Stomach smooth muscle (tissue), 2 donors: ENCODE results near the gene BMPR2.

ENCODE experiments used
- H3K27ac ChIP-seq: one replicate; pipeline ENCODE4 v1.7.0; 2013; ENCODE audit warnings: mild to moderate bottlenecking, low read length, inconsistent platforms
- H3K27me3 ChIP-seq, 2 donors: one replicate each; pipeline ENCODE4 v1.7.0; 2013; ENCODE audit warnings: low read length in 2 of 2; ENCODE audit not compliant: insufficient read depth in 2 of 2, control insufficient read depth in 1 of 2
- H3K36me3 ChIP-seq, 2 donors: one replicate each; pipeline ENCODE4 v1.7.0; 2013; ENCODE audit warnings: low read length in 2 of 2; ENCODE audit not compliant: control insufficient read depth in 2 of 2, insufficient read depth in 2 of 2
- H3K4me1 ChIP-seq: one replicate; pipeline ENCODE4 v1.7.0; 2013; ENCODE audit warnings: low read length; ENCODE audit not compliant: control insufficient read depth, insufficient read depth
- H3K4me3 ChIP-seq, 2 donors: one replicate each; pipeline ENCODE4 v1.7.0; 2013; ENCODE audit warnings: low read length in 2 of 2
- H3K9ac ChIP-seq, 2 donors: one replicate each; pipeline ENCODE4 v1.7.0; 2013; ENCODE audit warnings: low read length in 2 of 2, mild to moderate bottlenecking in 1 of 2
- H3K9me3 ChIP-seq, 2 donors: one replicate each; pipeline ENCODE4 v1.7.0; 2013; ENCODE audit warnings: low read length in 2 of 2; ENCODE audit not compliant: control insufficient read depth in 2 of 2
- donor health status: healthy.
- donor health status: Pancreatic carcinoma.

Gene BMPR2

DNA sequence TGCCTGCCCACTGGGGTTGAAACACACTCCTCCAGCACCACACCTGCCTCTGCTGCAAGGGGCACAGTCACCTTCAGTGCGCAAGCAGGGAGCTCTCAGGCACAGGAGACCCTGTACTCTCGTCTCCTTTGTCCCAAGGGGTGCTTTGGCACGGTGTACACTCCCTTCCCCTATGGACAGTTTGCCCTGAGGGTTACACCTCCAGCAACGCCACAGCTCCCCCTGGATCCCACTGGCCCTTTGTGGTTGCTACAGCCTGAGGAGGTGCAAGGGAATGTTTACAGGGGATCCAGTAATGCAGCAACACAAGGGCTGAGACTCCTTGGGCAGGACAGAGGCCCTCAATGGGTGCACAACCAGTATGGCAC, 213.4 kb downstream of the BMPR2 start:
- Histone ChIP-seq H3K9ac (no peak overlapping the region), H3K9me3 (no peaks in the 10 kb centered on the region), H3K27ac (no peak overlapping the region)

DNA sequence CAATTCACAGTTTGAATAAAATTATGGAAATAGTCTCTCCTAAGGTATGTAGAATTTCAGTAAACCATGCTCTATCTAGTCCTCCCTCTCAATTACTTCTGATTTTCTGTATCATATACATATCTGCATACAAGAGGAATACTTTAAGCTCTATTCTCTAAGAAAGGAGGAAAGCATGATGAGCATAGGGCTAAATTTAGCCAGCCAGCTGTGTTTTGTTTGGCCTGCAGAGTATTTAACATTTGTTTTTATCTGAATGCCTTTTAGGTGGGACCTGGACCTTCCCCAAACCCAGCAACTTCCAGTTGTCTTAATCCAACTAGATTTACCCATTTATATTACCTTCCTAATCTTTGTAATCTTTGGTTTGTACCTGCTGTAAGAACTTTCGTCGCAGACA, 216.4 kb downstream of the BMPR2 start:
- Histone ChIP-seq H3K36me3 (no peaks in the 10 kb centered on the region), H3K9me3 (no peaks in the 10 kb centered on the region), H3K4me1 (peaks cover 9% of the 10 kb centered on the region), H3K27ac (no peak overlapping the region), H3K4me3 (no peak overlapping the region), H3K9ac (no peak overlapping the region), H3K27me3 (no peaks in the 10 kb centered on the region)

More for the DNA sequence above, 213.4 kb downstream of the BMPR2 start:
- Histone ChIP-seq H3K4me1 (peaks cover 9% of the 10 kb centered on the region), H3K36me3 (no peaks in the 10 kb centered on the region), H3K4me3 (no peak overlapping the region), H3K27me3 (no peaks in the 10 kb centered on the region)

DNA sequence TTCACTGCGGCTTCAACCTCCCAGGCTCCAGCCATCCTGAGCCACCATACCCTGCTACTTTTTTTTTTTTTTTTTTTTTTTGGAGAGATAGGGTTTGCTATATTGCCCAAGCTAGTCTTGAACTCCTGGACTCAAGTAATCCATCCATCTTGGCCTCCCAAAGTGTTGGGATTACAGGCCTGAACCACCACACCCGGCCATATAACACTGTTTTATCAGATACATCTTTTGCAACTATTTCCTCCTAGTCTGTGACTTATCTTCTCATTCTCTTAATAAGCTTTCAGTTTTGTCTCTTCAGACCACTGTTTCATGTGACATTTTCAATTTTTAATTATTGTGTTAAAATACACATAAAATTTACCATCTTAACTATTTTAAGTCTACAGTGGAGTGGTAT, 223.0 kb downstream of the BMPR2 start:
- no peaks in the 10 kb centered on the region for H3K27me3 ChIP-seq
- H3K9me3 ChIP-seq, result no peaks in the 10 kb centered on the region
- H3K9ac ChIP-seq, result no peak overlapping the region
- H3K36me3 ChIP-seq, result no peaks in the 10 kb centered on the region
- H3K4me1 ChIP-seq, result no peaks in the 10 kb centered on the region
- H3K4me3 ChIP-seq, result no peak overlapping the region
- H3K27ac ChIP-seq, result no peak overlapping the region

DNA sequence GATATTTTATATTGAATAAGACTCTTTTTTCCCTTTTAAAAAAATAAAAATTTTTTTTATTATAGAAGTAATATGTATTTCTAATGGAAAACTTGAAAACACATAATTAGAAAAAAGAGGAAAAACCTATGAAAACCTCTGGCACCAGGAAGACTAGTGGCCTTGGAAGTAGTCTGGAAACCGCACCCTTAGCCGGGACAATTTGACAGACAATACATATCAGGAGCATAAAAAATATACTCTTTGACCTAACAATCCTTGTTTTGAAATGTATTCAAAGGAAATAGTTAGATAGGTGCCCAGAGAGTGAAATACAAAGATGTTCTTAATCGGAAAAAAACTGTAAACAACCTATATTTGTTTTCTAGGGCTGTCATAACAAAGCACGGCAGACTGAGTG, 223.8 kb downstream of the BMPR2 start:
- H3K9me3 ChIP-seq, result no peaks in the 10 kb centered on the region

DNA sequence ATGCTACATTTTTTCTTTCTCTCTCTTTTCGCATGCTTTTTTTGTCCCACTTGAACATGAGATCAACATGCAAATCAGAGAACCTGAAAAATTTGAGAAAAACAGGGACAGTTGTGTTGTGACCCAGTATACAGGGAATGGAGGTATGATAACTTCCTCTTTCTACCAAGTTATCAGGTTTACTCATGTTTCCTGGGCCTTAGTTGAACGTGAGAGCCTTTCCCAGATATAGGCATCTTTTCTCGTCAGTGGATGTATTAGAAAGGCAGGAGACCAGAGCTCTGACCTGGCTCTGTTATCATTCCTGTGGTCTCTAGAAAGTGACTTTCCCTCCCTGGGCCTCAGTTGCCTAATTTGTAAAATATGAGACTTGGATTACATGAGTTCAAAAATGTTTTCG, 228.6 kb downstream of the BMPR2 start:
- Histone ChIP-seq H3K36me3 (no peaks in the 10 kb centered on the region), H3K9ac (no peak overlapping the region), H3K4me1 (no peaks in the 10 kb centered on the region), H3K27me3 (no peaks in the 10 kb centered on the region), H3K4me3 (no peak overlapping the region), H3K9me3 (no peaks in the 10 kb centered on the region), H3K27ac (no peak overlapping the region)

More for the DNA sequence above, 223.8 kb downstream of the BMPR2 start:
- Histone ChIP-seq H3K4me1 (no peaks in the 10 kb centered on the region), H3K4me3 (no peak overlapping the region), H3K27ac (no peak overlapping the region), H3K9ac (no peak overlapping the region), H3K27me3 (no peaks in the 10 kb centered on the region), H3K36me3 (no peaks in the 10 kb centered on the region)

DNA sequence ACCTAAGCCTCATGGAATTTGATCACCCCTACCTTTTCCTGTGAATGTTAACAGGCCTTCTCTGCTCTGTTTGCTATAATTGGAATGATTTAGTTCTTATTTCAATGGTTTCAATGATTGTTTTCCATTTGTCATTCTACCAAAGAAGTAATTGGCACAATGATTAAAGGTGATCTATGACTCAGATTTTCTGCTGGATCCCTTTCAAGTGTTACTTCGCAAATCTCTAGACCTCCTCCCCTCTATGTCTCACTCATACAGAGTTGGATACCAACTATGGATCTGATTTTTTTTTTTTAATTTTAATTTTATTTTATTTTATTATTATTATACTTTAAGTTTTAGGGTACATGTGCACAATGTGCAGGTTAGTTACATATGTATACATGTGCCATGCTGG, 229.0 kb downstream of the BMPR2 start:
- H3K4me3 ChIP-seq, result no peak overlapping the region
- no peaks in the 10 kb centered on the region for H3K36me3 ChIP-seq

DNA sequence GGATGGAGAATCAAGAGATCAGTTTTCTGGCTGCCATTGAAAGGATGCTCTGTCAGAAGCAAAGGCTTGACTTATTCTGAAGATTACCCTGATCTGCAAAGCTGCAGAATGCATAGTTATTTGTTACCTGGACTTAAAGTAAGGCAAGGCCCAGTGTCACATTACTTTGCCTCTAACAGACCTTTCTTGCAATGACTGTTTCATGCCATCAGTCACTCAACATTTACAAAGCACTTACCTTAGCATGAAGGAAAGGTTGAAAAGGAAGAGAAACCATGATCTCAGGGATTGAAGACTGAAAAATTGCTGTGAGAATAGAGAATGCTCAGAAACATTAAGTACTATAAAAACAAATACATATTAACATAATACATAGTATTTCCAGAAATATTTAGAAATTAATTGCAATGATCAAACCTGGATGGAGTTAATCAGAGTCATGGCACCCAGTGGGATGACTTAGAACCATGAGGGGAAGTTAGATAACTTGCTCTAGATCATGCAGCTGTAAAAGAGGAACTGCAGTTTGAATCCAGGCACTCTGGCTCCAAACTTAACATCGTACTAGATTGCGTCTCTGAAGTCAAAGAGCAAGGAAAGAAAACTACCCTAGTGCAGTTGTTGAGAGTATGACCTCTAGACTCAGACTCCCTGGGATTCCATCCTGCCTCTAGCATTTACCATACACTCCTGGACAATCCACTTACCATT, 232.2 kb downstream of the BMPR2 start:
- Histone ChIP-seq H3K4me3 (no peak overlapping the region), H3K4me1 (no peaks in the 10 kb centered on the region), H3K27ac (no peak overlapping the region), H3K36me3 (no peaks in the 10 kb centered on the region), H3K9ac (no peak overlapping the region), H3K27me3 (no peaks in the 10 kb centered on the region), H3K9me3 (no peaks in the 10 kb centered on the region)

More for the DNA sequence above, 229.0 kb downstream of the BMPR2 start:
- Histone ChIP-seq H3K27ac (no peak overlapping the region), H3K9me3 (no peaks in the 10 kb centered on the region), H3K9ac (no peak overlapping the region), H3K4me1 (no peaks in the 10 kb centered on the region), H3K27me3 (no peaks in the 10 kb centered on the region)

DNA sequence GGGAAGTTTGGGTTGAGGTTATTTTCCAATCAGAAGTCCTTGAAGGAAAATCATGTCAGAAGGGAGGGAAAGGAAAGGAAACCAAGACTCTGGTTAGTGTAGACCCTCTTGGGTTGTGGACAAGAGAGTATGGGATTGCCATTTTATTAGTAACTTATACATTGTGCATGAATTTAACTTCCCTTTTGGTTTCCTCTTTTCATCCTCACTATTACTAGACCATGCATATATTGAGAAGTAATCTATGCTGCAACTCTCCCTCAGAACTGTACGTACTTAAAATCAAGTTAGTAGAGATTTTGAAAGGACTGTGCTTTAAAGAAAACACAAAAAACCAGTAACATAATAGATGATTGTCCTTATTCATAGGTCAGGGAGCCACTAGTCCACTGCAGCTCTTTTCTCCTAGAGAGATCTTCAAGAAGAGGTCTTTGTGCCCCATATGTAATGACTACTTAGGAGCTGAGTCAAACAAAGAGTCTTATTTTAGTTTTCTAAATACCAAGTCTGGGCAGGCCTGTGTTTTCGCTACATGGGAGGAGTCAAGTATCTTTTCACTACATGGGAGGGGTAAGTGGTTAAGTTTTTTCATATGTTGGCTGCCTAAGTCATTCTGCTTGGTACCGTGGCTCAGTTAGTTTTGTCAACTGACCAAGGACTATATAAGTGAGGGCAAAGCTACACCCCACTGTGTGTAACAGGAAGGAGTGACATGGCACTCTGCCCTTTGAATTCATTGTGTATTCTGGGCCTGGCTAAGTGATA, 233.4 kb downstream of the BMPR2 start:
- H3K4me1 ChIP-seq, result no peaks in the 10 kb centered on the region
- H3K27me3 ChIP-seq, result no peaks in the 10 kb centered on the region
- H3K27ac ChIP-seq, result no peak overlapping the region
- H3K9ac ChIP-seq, result no peak overlapping the region
- no peaks in the 10 kb centered on the region for H3K9me3 ChIP-seq
- H3K36me3 ChIP-seq, result no peaks in the 10 kb centered on the region
- no peak overlapping the region for H3K4me3 ChIP-seq

DNA sequence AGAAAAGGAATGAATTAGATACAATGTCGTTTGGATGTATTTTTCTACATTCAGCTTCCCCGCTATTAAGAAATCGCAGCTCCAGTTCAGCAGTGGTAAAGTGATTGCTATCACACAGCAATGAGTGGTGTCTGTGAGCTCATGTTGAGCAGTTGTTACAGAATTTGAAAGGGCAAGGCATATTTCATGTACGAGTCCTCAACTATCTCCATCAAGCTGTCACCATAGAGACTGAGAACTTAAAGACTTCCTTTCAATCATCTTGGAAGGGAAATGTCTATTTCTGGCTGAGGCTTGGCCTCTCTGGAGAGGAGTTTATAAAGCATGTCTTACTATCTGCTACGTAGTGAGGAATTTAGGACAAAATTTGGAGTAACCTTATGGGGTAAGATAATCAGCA, 234.3 kb downstream of the BMPR2 start:
- Histone ChIP-seq H3K27ac (no peak overlapping the region), H3K4me3 (no peak overlapping the region), H3K9me3 (no peaks in the 10 kb centered on the region), H3K9ac (no peak overlapping the region), H3K27me3 (no peaks in the 10 kb centered on the region), H3K36me3 (no peaks in the 10 kb centered on the region), H3K4me1 (no peaks in the 10 kb centered on the region)

DNA sequence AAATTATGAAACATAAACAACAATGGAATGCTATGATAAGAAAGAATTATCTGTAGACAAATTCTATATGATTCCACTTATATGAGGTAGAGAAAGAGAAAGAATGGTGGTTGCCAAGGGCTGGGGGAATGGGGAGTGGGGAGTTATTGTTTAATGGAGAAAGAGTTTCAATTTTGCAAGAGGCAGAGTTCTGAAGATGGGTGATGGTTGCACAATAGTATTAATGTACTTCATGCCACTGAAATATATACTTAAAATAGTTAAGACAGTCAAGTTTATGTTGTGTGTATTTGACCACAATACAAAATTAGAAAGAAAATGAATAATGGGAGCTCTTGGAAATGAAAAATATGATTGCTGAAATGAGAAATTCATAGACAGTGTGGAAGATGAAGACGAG, 236.0 kb downstream of the BMPR2 start:
- Histone ChIP-seq H3K4me3 (no peak overlapping the region), H3K36me3 (no peaks in the 10 kb centered on the region), H3K9me3 (no peaks in the 10 kb centered on the region), H3K4me1 (no peaks in the 10 kb centered on the region), H3K27me3 (no peaks in the 10 kb centered on the region), H3K27ac (no peak overlapping the region), H3K9ac (no peak overlapping the region)

DNA sequence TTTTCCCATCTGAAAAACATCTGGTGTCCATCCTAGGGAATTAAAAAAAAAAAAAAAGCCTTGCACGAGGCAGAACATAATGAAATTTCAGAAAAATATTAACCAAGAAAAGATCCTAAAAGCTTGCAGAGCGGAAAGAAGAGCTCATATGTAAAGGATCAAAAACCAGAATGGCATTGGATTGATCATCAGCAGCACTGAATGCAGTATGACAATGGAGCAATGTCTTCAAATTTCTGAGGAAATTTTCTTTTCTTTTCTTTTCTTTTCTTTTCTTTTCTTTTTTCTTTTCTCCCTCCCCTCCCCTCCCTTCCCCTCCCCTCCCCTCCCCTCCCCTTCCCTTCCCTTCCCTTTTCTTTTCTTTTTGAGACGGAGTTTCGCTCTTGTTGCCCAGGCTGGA, 237.4 kb downstream of the BMPR2 start:
- Histone ChIP-seq H3K27me3 (no peaks in the 10 kb centered on the region), H3K4me1 (no peaks in the 10 kb centered on the region), H3K36me3 (no peaks in the 10 kb centered on the region), H3K4me3 (no peak overlapping the region), H3K27ac (no peak overlapping the region), H3K9ac (no peak overlapping the region), H3K9me3 (no peaks in the 10 kb centered on the region)
